GM18868 (cell line): ENCODE data around the gene C1QTNF2.

ENCODE experiments used
- ATAC-seq: cut with Tn5 transposase; IDR thresholded peaks from one replicate; pipeline ENCODE4 v1.9.1; 2021; ENCODE audit warnings: mild to moderate bottlenecking, moderate library complexity; ENCODE audit not compliant: unreplicated experiment

C1QTNF2 gene

GRCh38 chr5:160369990-160370712 is at the start of gene C1QTNF2:
TSS of gene C1QTNF2 (minus strand) at chr5:160370626. CDS start at chr5:160355011, 15,615 bp downstream.
- ATAC-seq, result peak; percentile 64

GRCh38 chr5:160420331-160420610 is 49.8 kb upstream of the C1QTNF2 start:
- no peak for ATAC-seq

GRCh38 chr5:160419458-160420330 is 49.3 kb upstream of the C1QTNF2 start:
- no peak for ATAC-seq

- ATAC-seq, result peak; percentile 74
Measured at GRCh38 chr5:160418561-160419457, 48.4 kb upstream of the C1QTNF2 start, which contains the start of gene SLU7. TSS of gene SLU7 (minus strand) at chr5:160419081. CDS start at chr5:160415294, 3,787 bp downstream.

GRCh38 chr5:160399402-160400353 is 29.3 kb upstream of the C1QTNF2 start, which contains the start of gene FAM200C:
TSS of gene FAM200C (minus strand) at chr5:160400054. CDS start at chr5:160395490, 4,564 bp downstream.
- peak; percentile 89 for ATAC-seq

- no peak for ATAC-seq
Measured at GRCh38 chr5:160398806-160399205, 28.4 kb upstream of the C1QTNF2 start.

- no peak for ATAC-seq
Measured at GRCh38 chr5:160397492-160397891, 27.1 kb upstream of the C1QTNF2 start.

GRCh38 chr5:160395111-160395510 is 24.7 kb upstream of the C1QTNF2 start:
- no peak for ATAC-seq

GRCh38 chr5:160390787-160391696 is 20.6 kb upstream of the C1QTNF2 start:
- no peak for ATAC-seq

GRCh38 chr5:160387445-160387844 is 17.0 kb upstream of the C1QTNF2 start:
- ATAC-seq, result no peak

GRCh38 chr5:160385496-160385895 is 15.1 kb upstream of the C1QTNF2 start:
- ATAC-seq, result no peak

- no peak for ATAC-seq
Measured at GRCh38 chr5:160384681-160385080, 14.3 kb upstream of the C1QTNF2 start.

GRCh38 chr5:160382346-160382745 is 11.9 kb upstream of the C1QTNF2 start:
- ATAC-seq, result no peak

GRCh38 chr5:160380041-160380440 is 9.6 kb upstream of the C1QTNF2 start:
- no peak for ATAC-seq

GRCh38 chr5:160379511-160379910 is 9.1 kb upstream of the C1QTNF2 start:
- ATAC-seq, result no peak

- no peak for ATAC-seq
Measured at GRCh38 chr5:160378330-160378729, 7.9 kb upstream of the C1QTNF2 start.

GRCh38 chr5:160377651-160378050 is 7.2 kb upstream of the C1QTNF2 start:
- no peak for ATAC-seq

GRCh38 chr5:160376416-160376815 is 6.0 kb upstream of the C1QTNF2 start:
- no peak for ATAC-seq

GRCh38 chr5:160375701-160376100 is 5.3 kb upstream of the C1QTNF2 start:
- ATAC-seq, result no peak
